ENCODE results near the gene TRIM16. TPM values are rescaled to one million over a fixed set of nuclear protein-coding genes. Genes with fewer than 3 reads are reported as not detected.
"Not testable (repeated sequence)": the region's sequence is repeated elsewhere in the genome, so short reads cannot be mapped to it uniquely, and the experiment has no call there.

The TRIM16 gene
- total RNA-seq, 1 experiment from 2014 or later = 382 TPM

GRCh38 chr17:15619331-15620058, 64.6 kb downstream of the TRIM16 start, which contains the start of gene FBXW10B:
TSS of gene FBXW10B (minus strand) at chr17:15619704. CDS start at chr17:15619512, 192 bp downstream.
- not testable (repeated sequence) for DNase-seq (ENCODE audit: extremely low read depth, low read depth)

GRCh38 chr17:15616828-15617227, 67.3 kb downstream of the TRIM16 start:
- not testable (repeated sequence) for DNase-seq (ENCODE audit: extremely low read depth, low read depth)

- not testable (repeated sequence) for DNase-seq (ENCODE audit: extremely low read depth, low read depth)
Measured at GRCh38 chr17:15615850-15616249, 68.3 kb downstream of the TRIM16 start.

- not testable (repeated sequence) for DNase-seq (ENCODE audit: extremely low read depth, low read depth)
Measured at GRCh38 chr17:15613111-15613510, 71.0 kb downstream of the TRIM16 start.

GRCh38 chr17:15592960-15593359, 91.2 kb downstream of the TRIM16 start:
- DNase-seq (ENCODE audit: extremely low read depth, low read depth) = not testable (repeated sequence)

- DNase-seq (ENCODE audit: extremely low read depth, low read depth) = not testable (repeated sequence)
Measured at GRCh38 chr17:15591986-15592385, 92.1 kb downstream of the TRIM16 start.

GRCh38 chr17:15590844-15591243, 93.3 kb downstream of the TRIM16 start:
- not testable (repeated sequence) for DNase-seq (ENCODE audit: extremely low read depth, low read depth)

- not testable (repeated sequence) for DNase-seq (ENCODE audit: extremely low read depth, low read depth)
Measured at GRCh38 chr17:15589544-15590536, 94.3 kb downstream of the TRIM16 start.

- not testable (repeated sequence) for DNase-seq (ENCODE audit: extremely low read depth, low read depth)
Measured at GRCh38 chr17:15588017-15588416, 96.1 kb downstream of the TRIM16 start.

- DNase-seq (ENCODE audit: extremely low read depth, low read depth) = not testable (repeated sequence)
Measured at GRCh38 chr17:15583313-15583712, 100.8 kb downstream of the TRIM16 start.

- not testable (repeated sequence) for DNase-seq (ENCODE audit: extremely low read depth, low read depth)
Measured at GRCh38 chr17:15581462-15581861, 102.6 kb downstream of the TRIM16 start.

Small RNAs within 50 kb of the gene (small RNA-seq; reads per million reads assigned to genes)
- gene AC005838.1 (0 reads per million in 2 experiments), gene ZNF29P (0 reads per million in 2 experiments)

Other genes starting within 250 kb of the TRIM16 start
- 2.6 and 7.6 TPM in 2 replicates for gene CDRT4, start 216.7 kb downstream of the TRIM16 start, total RNA-seq (2014; rRNA removed; shearing (Covaris generic))
- 14.7 and 21.7 TPM in 2 replicates for gene TVP23C, start 120.8 kb downstream of the TRIM16 start, total RNA-seq (2014; rRNA removed; shearing (Covaris generic))
- 1.9 and 3.2 TPM in 2 replicates for gene FBXW10B, start 64.6 kb downstream of the TRIM16 start, total RNA-seq (2014; rRNA removed; shearing (Covaris generic))
- gene ZNF286A, start 15.4 kb upstream of the TRIM16 start, total RNA-seq (2014; rRNA removed; shearing (Covaris generic)) = 42.9 and 43.8 TPM in 2 replicates
- gene TBC1D26, start 48.0 kb upstream of the TRIM16 start, total RNA-seq (2014; rRNA removed; shearing (Covaris generic)) = 0.35 TPM in 1 of 2 replicates, not detected in the other

Data from NCI-H460 (cell line).